ENCODE results near the gene EFNA5. TPM values are rescaled to one million over a fixed set of nuclear protein-coding genes. Genes with fewer than 3 reads are reported as not detected.

EFNA5 gene
- total RNA-seq, 4 donors from 2014 or later, result 2.8 to 5.7 (median 3.7) TPM

- H3K27ac ChIP-seq (replicated peaks in 1 of 4), result peak overlapping the region in 1 of 4 donors; percentile 16
- no peak for DNase-seq (ENCODE audit: extremely low spot score)
- intact Hi-C loops (cut with DNase I), result no loop called here
- TF ChIP-seq EP300 (IDR thresholded peaks at IDR 0.05), result no peak
- no peak for TF ChIP-seq POLR2A (IDR thresholded peaks at IDR 0.05; ENCODE audit: low read depth)
- TF ChIP-seq POLR2AphosphoS5 (IDR thresholded peaks at IDR 0.05), result no peak
- no peak for TF ChIP-seq CTCF (IDR thresholded peaks at IDR 0.05)
- H3K27me3 ChIP-seq, result no peaks in the 10 kb centered on the region
- no peaks in the 10 kb centered on the region for H3K36me3 ChIP-seq
- WGBS, result 82% methylated on average over 5 of the region's 5 CpGs
- H3K4me3 ChIP-seq, result no peak overlapping the region
- H3K4me1 ChIP-seq, result peaks cover 11 to 23% (median 20%) of the 10 kb centered on the region in 4 donors
- no peaks in the 10 kb centered on the region for H3K9me3 ChIP-seq
Measured at GRCh38 chr5:107538805-107539445, 131.8 kb downstream of the EFNA5 start.

- Histone ChIP-seq H3K27ac (replicated peaks in 1 of 4) (peak overlapping the region in 1 of 4 donors; percentile 16), H3K36me3 (no peaks in the 10 kb centered on the region), H3K27me3 (no peaks in the 10 kb centered on the region), H3K4me1 (peaks cover 5 to 17% (median 14%) of the 10 kb centered on the region in 4 donors), H3K4me3 (no peak overlapping the region), H3K9me3 (no peaks in the 10 kb centered on the region)
- intact Hi-C loops (cut with DNase I), result no loop called here
- DNase-seq (ENCODE audit: extremely low spot score), result no peak
- TF ChIP-seq EP300 (IDR thresholded peaks at IDR 0.05), result no peak
- TF ChIP-seq CTCF (IDR thresholded peaks at IDR 0.05), result no peak
Measured at GRCh38 chr5:107538331-107538730, 132.4 kb downstream of the EFNA5 start.

GRCh38 chr5:107535849-107536248 is 134.9 kb downstream of the EFNA5 start:
- Histone ChIP-seq H3K9me3 (no peaks in the 10 kb centered on the region), H3K36me3 (no peaks in the 10 kb centered on the region), H3K4me3 (no peak overlapping the region), H3K27ac (replicated peaks in 1 of 4) (no peak overlapping the region), H3K4me1 (peaks cover 0 to 5% (median 0%) of the 10 kb centered on the region in 4 donors), H3K27me3 (no peaks in the 10 kb centered on the region)
- WGBS, result 87% methylated on average over 1 of the region's 1 CpG
- TF ChIP-seq CTCF (IDR thresholded peaks at IDR 0.05) (no peak), EP300 (IDR thresholded peaks at IDR 0.05) (no peak), POLR2AphosphoS5 (IDR thresholded peaks at IDR 0.05) (no peak), POLR2A (IDR thresholded peaks at IDR 0.05; ENCODE audit: low read depth) (no peak)
- intact Hi-C loops (cut with DNase I), result no loop called here
- DNase-seq (ENCODE audit: extremely low spot score), result peak; percentile 19

- DNase-seq (ENCODE audit: extremely low spot score), result peak; percentile 14
- 88% methylated on average over 2 of the region's 2 CpGs for WGBS
Measured at GRCh38 chr5:107533910-107534876, 136.5 kb downstream of the EFNA5 start.

More at GRCh38 chr5:107533910-107534876, 136.5 kb downstream of the EFNA5 start:
- no peak for TF ChIP-seq POLR2AphosphoS5 (IDR thresholded peaks at IDR 0.05)
- no peak for TF ChIP-seq POLR2A (IDR thresholded peaks at IDR 0.05; ENCODE audit: low read depth)
- no peak for TF ChIP-seq CTCF (IDR thresholded peaks at IDR 0.05)
- no peak for TF ChIP-seq EP300 (IDR thresholded peaks at IDR 0.05)
- Histone ChIP-seq H3K9me3 (no peaks in the 10 kb centered on the region), H3K4me1 (peaks cover 0 to 5% (median 0%) of the 10 kb centered on the region in 4 donors), H3K27ac (replicated peaks in 1 of 4) (no peak overlapping the region), H3K27me3 (no peaks in the 10 kb centered on the region), H3K4me3 (no peak overlapping the region), H3K36me3 (no peaks in the 10 kb centered on the region)
- intact Hi-C loops (cut with DNase I), result no loop called here
